HCT116 (cell line): ENCODE measurements around the gene SERPINF2.
"Not testable (repeated sequence)": the region's sequence is repeated elsewhere in the genome, so short reads cannot be mapped to it uniquely, and the experiment has no call there.

Source experiments
- EGR1 ChIP-seq: IDR thresholded peaks from 2 replicates; pipeline ENCODE4 v1.6.1; 2012; ENCODE audit warnings: low read depth
- EZH2 ChIP-seq: fragments of 200-600 bp; sonication (generic); IDR thresholded peaks from 2 replicates; pipeline ENCODE4 v1.6.1; 2017; ENCODE audit warnings: antibody characterized with exemption, mixed run types
- POLR2A ChIP-seq: IDR thresholded peaks from 2 replicates; pipeline ENCODE4 v1.7.0; 2011; ENCODE audit warnings: borderline replicate concordance; ENCODE audit not compliant: insufficient read depth, insufficient read length; ENCODE audit errors: extremely low read depth
- POLR2AphosphoS5 ChIP-seq: IDR thresholded peaks from 2 replicates; pipeline ENCODE4 v1.6.1; 2011; ENCODE audit warnings: mild to moderate bottlenecking, low read depth, low read length, moderate library complexity
- RAD21 ChIP-seq: IDR thresholded peaks from 2 replicates; pipeline ENCODE4 v1.6.1; 2012; ENCODE audit warnings: low read depth, mild to moderate bottlenecking
- TF ChIP-seq, protein P1 (sequence below): IDR thresholded peaks from 2 replicates; pipeline ENCODE4 v1.6.1; 2012; ENCODE audit warnings: low read depth
- TF ChIP-seq, protein P2 (sequence below), 3 experiments: fragments of 200-600 bp in 1 of 3; sonication (generic) in 1 of 3; IDR thresholded peaks in 2 of 3; conservative IDR thresholded peaks in 1 of 3; 2 replicates each; pipeline ENCODE4 v1.5.1; 2012 to 2017; ENCODE audit warnings: low read depth in 2 of 3, low read length in 2 of 3, antibody characterized with exemption in 1 of 3, borderline replicate concordance in 1 of 3, control low read depth in 1 of 3, mild to moderate bottlenecking in 1 of 3, mixed read lengths in 1 of 3, mixed run types in 1 of 3, moderate library complexity in 1 of 3; ENCODE audit not compliant: insufficient read depth in 1 of 3
- TF ChIP-seq, protein P3 (sequence below): IDR thresholded peaks from 2 replicates; pipeline ENCODE4 v1.6.1; 2012

DNA sequence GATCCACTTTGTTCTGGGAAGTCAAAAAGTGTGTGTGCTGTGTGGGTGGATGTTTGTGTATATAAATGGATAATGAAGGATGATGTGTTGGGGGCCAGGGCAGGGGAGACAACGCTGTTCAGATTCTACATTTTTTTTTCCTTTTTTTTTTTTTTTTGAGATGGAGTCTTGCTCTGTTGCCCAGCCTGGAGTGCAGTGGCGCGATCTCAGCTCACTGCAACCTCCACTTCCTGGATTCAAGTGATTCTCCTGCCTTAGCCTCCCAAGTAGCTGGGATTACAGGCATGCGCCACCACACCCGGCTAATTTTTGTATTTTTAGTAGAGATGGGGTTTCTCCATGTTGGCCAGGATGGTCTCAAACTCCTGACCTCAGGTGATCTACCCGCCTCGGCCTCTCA, 22.0 kb downstream of the SERPINF2 start:
- TF ChIP-seq, protein P1, sequence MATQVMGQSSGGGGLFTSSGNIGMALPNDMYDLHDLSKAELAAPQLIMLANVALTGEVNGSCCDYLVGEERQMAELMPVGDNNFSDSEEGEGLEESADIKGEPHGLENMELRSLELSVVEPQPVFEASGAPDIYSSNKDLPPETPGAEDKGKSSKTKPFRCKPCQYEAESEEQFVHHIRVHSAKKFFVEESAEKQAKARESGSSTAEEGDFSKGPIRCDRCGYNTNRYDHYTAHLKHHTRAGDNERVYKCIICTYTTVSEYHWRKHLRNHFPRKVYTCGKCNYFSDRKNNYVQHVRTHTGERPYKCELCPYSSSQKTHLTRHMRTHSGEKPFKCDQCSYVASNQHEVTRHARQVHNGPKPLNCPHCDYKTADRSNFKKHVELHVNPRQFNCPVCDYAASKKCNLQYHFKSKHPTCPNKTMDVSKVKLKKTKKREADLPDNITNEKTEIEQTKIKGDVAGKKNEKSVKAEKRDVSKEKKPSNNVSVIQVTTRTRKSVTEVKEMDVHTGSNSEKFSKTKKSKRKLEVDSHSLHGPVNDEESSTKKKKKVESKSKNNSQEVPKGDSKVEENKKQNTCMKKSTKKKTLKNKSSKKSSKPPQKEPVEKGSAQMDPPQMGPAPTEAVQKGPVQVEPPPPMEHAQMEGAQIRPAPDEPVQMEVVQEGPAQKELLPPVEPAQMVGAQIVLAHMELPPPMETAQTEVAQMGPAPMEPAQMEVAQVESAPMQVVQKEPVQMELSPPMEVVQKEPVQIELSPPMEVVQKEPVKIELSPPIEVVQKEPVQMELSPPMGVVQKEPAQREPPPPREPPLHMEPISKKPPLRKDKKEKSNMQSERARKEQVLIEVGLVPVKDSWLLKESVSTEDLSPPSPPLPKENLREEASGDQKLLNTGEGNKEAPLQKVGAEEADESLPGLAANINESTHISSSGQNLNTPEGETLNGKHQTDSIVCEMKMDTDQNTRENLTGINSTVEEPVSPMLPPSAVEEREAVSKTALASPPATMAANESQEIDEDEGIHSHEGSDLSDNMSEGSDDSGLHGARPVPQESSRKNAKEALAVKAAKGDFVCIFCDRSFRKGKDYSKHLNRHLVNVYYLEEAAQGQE: not testable (repeated sequence)
- TF ChIP-seq EZH2, RAD21, POLR2A, EGR1, POLR2AphosphoS5: not testable (repeated sequence)
- TF ChIP-seq, protein P2, sequence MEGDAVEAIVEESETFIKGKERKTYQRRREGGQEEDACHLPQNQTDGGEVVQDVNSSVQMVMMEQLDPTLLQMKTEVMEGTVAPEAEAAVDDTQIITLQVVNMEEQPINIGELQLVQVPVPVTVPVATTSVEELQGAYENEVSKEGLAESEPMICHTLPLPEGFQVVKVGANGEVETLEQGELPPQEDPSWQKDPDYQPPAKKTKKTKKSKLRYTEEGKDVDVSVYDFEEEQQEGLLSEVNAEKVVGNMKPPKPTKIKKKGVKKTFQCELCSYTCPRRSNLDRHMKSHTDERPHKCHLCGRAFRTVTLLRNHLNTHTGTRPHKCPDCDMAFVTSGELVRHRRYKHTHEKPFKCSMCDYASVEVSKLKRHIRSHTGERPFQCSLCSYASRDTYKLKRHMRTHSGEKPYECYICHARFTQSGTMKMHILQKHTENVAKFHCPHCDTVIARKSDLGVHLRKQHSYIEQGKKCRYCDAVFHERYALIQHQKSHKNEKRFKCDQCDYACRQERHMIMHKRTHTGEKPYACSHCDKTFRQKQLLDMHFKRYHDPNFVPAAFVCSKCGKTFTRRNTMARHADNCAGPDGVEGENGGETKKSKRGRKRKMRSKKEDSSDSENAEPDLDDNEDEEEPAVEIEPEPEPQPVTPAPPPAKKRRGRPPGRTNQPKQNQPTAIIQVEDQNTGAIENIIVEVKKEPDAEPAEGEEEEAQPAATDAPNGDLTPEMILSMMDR (IDR thresholded peaks at IDR 0.05 in 2 of 3, conservative IDR thresholded peaks at IDR 0.05 in 1 of 3; ENCODE audit: borderline replicate concordance in 1 of 3, insufficient read depth in 1 of 3, low read depth in 2 of 3, low read length in 2 of 3): not testable (repeated sequence)
- TF ChIP-seq, protein P3, sequence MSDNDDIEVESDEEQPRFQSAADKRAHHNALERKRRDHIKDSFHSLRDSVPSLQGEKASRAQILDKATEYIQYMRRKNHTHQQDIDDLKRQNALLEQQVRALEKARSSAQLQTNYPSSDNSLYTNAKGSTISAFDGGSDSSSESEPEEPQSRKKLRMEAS: not testable (repeated sequence)
